Adrenal gland (tissue), 12 donors: ENCODE measurements around the gene SNX11. TPM values are rescaled to one million over a fixed set of nuclear protein-coding genes. Genes with fewer than 3 reads are reported as not detected.
A peak's percentile ranks its signal among the peaks of the same experiment; 100 is the strongest.

Experiments used
- DNase-seq, 7 donors: peaks; one replicate each; pipeline ENCODE4 v3.0.0-alpha.2; 2019 to 2020
- H3K27ac ChIP-seq, 5 donors: fragments of 200-600 bp; sonication (generic) in 4 of 5; 1 replicate in 3 of 5; 2 replicates in 2 of 5; pipeline versions ENCODE4 v1.5.1 to v1.8.0; 2016 to 2020; ENCODE audit warnings: mild to moderate bottlenecking in 1 of 5
- H3K27me3 ChIP-seq: fragments of 200-600 bp; 2 replicates; pipeline ENCODE4 v1.8.0; 2021
- H3K36me3 ChIP-seq, 2 donors: fragments of 200-600 bp; replicated peaks in 1 of 2; 1 replicate in 1 of 2; 2 replicates in 1 of 2; pipeline versions ENCODE4 v1.5.1 to v1.8.0; 2018 to 2022
- H3K4me1 ChIP-seq, 2 donors: fragments of 200-600 bp; replicated peaks in 1 of 2; 1 replicate in 1 of 2; 2 replicates in 1 of 2; pipeline versions ENCODE4 v1.5.1 to v1.8.0; 2018 to 2021
- H3K4me3 ChIP-seq, 4 donors: fragments of 200-600 bp; sonication (generic) in 3 of 4; one replicate each; pipeline ENCODE4 v1.5.1; 2016 to 2018
- H3K9me3 ChIP-seq, 3 donors: fragments of 200-600 bp; sonication (generic) in 1 of 3; replicated peaks in 1 of 3; 1 replicate in 2 of 3; 2 replicates in 1 of 3; pipeline versions ENCODE4 v1.5.1 to v1.8.0; 2016 to 2021
- CTCF ChIP-seq, 6 experiments: fragments of 450-650 bp in 4 of 6; fragments of 200-600 bp in 2 of 6; sonication (generic) in 1 of 6; IDR thresholded peaks; 1 replicate in 5 of 6; 2 replicates in 1 of 6; pipeline versions ENCODE4 v1.5.1 to v1.8.0; 2016 to 2021; ENCODE audit warnings: antibody characterized with exemption in 6 of 6, mild to moderate bottlenecking in 2 of 6, moderate library complexity in 1 of 6
- POLR2A ChIP-seq, 2 donors: fragments of 450-650 bp; IDR thresholded peaks; one replicate each; pipeline ENCODE4 v1.6.1; 2017; ENCODE audit warnings: antibody characterized with exemption in 2 of 2, mild to moderate bottlenecking in 2 of 2, moderate library complexity in 1 of 2
- WGBS, 4 donors: extraction: QIAGEN DNeasy Blood & Tissue Kit in 2 of 4; methylation state at CpG; one replicate each; pipeline versions ENCODE4 v1.1.5 to v1.1.7; 2013 to 2017; 5-methylcytosine and 5-hydroxymethylcytosine counted together
- intact Hi-C, 2 donors: fragments of 100-400 bp; cut with DNase I; formaldehyde crosslinking; loops; one replicate each; pipeline versions ENCODE4 v1.14.1 to v1.15.0; 2022 to 2023
- polyA plus RNA-seq, 3 donors: library from polyadenylated mRNA; stranded (reverse); fragments of 200-250 nt in 2 of 3; fragments of 350-450 nt in 1 of 3; fragmentation: Illumina TruSeq in 1 of 3; extraction: RNeasy Lipid Tissue Mini Kit (QIAGEN cat#74804) in 1 of 3; gene quantifications; one replicate each; pipeline ENCODE4 v1.2.3, GENCODE V29; 2013 to 2014
- total RNA-seq, 9 donors: library from RNA; depleted of rRNA in 4 of 9; stranded (reverse); fragments of >200 nt in 4 of 9; fragments of 120-200 nt in 1 of 9; fragmentation: NEBNext Ultra II Directional in 1 of 9; extraction: Animal tissue kit (Norgen Biotek cat#: 25700) in 1 of 9; gene quantifications; one replicate each; pipeline versions ENCODE4 v1.1.0 to v1.2.4, GENCODE V29; 2013 to 2023
- donor health status: healthy with polysubstance abuse.
- donor health status: Bipolar disorder and iron deficiency.
- donor health status: DM: yes; HTN: yes; CAD: no.
- donor health status: DM: no; HTN: no; CAD: no.
- donor health status: DM: no; HTN: no; CAD: no.
- donor health status: DM: yes; HTN: yes; CAD: no.

The SNX11 gene
- total and polyA plus RNA-seq, 12 donors: 6.7 to 29.9 (median 15.2) TPM

- Histone ChIP-seq H3K36me3 (peaks cover 0 to 84% of the 10 kb centered on the region in 2 donors), H3K27me3 (no peaks in the 10 kb centered on the region), H3K4me3 (no peak overlapping the region), H3K27ac (peak overlapping the region in 2 of 5 donors; percentile 17 to 34), H3K4me1 (peaks cover 15 to 38% of the 10 kb centered on the region in 2 donors), H3K9me3 (no peaks in the 10 kb centered on the region)
- WGBS, 4 donors: 56 to 64% (median 58%) methylated on average over 5 to 7 of the region's 7 CpGs
- intact Hi-C loops: no loop called here
- no peak for TF ChIP-seq POLR2A (IDR thresholded peaks at IDR 0.05)
- TF ChIP-seq CTCF (IDR thresholded peaks at IDR 0.05): no peak
- peak in 2 of 7 donors; percentile 11 to 36 for DNase-seq
Observed at GRCh38 chr17:48060249-48060648, 47.3 kb upstream of the SNX11 start.

GRCh38 chr17:48062273-48062672 lies 45.3 kb upstream of the SNX11 start:
- peaks cover 27 to 37% of the 10 kb centered on the region in 2 donors for H3K4me1 ChIP-seq
- H3K36me3 ChIP-seq: peaks cover 0 to 75% of the 10 kb centered on the region in 2 donors
- no peak for DNase-seq
- intact Hi-C loops: no loop called here
- H3K4me3 ChIP-seq: no peak overlapping the region
- 95 to 98% (median 97%) methylated on average over 7 of the region's 7 CpGs for WGBS, 4 donors
- no peak overlapping the region for H3K27ac ChIP-seq
- TF ChIP-seq POLR2A (IDR thresholded peaks at IDR 0.05): no peak
- no peak for TF ChIP-seq CTCF (IDR thresholded peaks at IDR 0.05)
- H3K9me3 ChIP-seq: no peaks in the 10 kb centered on the region
- no peaks in the 10 kb centered on the region for H3K27me3 ChIP-seq

- Histone ChIP-seq H3K27ac (peak overlapping the region; percentile 18 to 61 (median 41)), H3K36me3 (peaks cover 0 to 63% of the 10 kb centered on the region in 2 donors), H3K4me1 (peaks cover 32 to 47% of the 10 kb centered on the region in 2 donors)
Observed at GRCh38 chr17:48064638-48065037, 42.9 kb upstream of the SNX11 start.

GRCh38 chr17:48066192-48066591 lies 41.4 kb upstream of the SNX11 start:
- Histone ChIP-seq H3K4me1 (peaks cover 32 to 47% of the 10 kb centered on the region in 2 donors), H3K36me3 (peaks cover 0 to 52% of the 10 kb centered on the region in 2 donors)
- 73 to 93% (median 82%) methylated on average over 1 of the region's 1 CpG for WGBS, 4 donors

More at GRCh38 chr17:48064638-48065037, 42.9 kb upstream of the SNX11 start:
- Histone ChIP-seq H3K4me3 (no peak overlapping the region), H3K27me3 (no peaks in the 10 kb centered on the region), H3K9me3 (no peaks in the 10 kb centered on the region)
- no peak for DNase-seq
- WGBS, 4 donors: 77 to 92% (median 85%) methylated on average over 3 of the region's 3 CpGs
- intact Hi-C loops: no loop called here
- TF ChIP-seq CTCF (IDR thresholded peaks at IDR 0.05): no peak
- no peak for TF ChIP-seq POLR2A (IDR thresholded peaks at IDR 0.05)

GRCh38 chr17:48066656-48067055 lies 40.9 kb upstream of the SNX11 start:
- TF ChIP-seq CTCF (IDR thresholded peaks at IDR 0.05): peak in 2 of 6 experiments; percentile 14 to 19
- TF ChIP-seq POLR2A (IDR thresholded peaks at IDR 0.05): no peak
- intact Hi-C loops: no loop called here

More at GRCh38 chr17:48066192-48066591, 41.4 kb upstream of the SNX11 start:
- Histone ChIP-seq H3K27me3 (no peaks in the 10 kb centered on the region), H3K4me3 (no peak overlapping the region), H3K27ac (peak overlapping the region in 3 of 5 donors; percentile 36 to 49 (median 41)), H3K9me3 (no peaks in the 10 kb centered on the region)
- intact Hi-C loops: no loop called here
- DNase-seq: no peak
- TF ChIP-seq POLR2A (IDR thresholded peaks at IDR 0.05): no peak

More at GRCh38 chr17:48066656-48067055, 40.9 kb upstream of the SNX11 start:
- peaks cover 0 to 48% of the 10 kb centered on the region in 2 donors for H3K36me3 ChIP-seq
- 33 to 45% (median 39%) methylated on average over 1 of the region's 1 CpG for WGBS, 4 donors
- H3K4me3 ChIP-seq: no peak overlapping the region
- peak overlapping the region in 2 of 5 donors; percentile 41 to 49 for H3K27ac ChIP-seq
- no peaks in the 10 kb centered on the region for H3K27me3 ChIP-seq
- no peaks in the 10 kb centered on the region for H3K9me3 ChIP-seq
- DNase-seq: no peak
- H3K4me1 ChIP-seq: peaks cover 32 to 47% of the 10 kb centered on the region in 2 donors
